Measurements from ENCODE around the gene PSMB11.

PSMB11 gene

DNA sequence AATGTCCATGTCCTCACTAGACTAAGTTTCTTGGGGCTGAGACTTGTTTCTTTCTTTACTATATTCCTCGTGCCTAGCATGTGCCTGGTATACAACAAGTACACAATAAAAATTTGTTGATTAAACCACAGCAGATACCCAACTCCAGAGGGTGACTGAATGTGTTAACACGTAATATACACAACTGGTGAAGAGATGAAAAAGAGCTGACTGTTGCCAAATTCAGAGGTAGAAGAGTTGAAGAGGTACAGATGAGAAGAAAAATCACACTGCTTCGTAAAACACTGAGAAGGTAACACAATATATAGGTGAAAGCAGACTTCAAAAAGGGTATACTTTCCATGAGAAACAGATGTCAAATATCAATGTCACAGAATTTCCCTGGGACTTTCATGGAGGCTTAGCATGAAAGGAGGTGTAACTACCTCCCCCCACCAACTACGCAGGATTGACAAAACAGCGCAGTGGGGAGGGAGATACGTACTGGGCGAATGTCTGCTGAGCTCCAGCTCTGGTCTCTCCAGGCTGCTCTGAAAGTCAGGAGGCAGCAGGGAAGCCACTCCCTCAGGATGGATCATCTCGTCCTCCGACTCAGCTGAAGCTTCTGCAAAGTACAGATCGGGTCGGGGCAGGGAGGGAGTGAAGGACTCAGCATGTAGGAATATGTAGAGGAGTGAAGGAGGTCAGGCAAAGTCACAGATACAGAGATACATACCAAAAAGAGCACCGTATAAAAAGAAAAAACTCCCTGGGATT is 47.7 kb downstream of the PSMB11 start:
- H3K4me1 Mint-ChIP-seq: peaks cover 20 to 29% of the 10 kb centered on the region in 2 donors
- peak overlapping the region; percentile 20 for H3K27ac Mint-ChIP-seq
- H3K4me3 Mint-ChIP-seq: no peak overlapping the region
- H3K36me3 Mint-ChIP-seq: peaks cover 30 to 49% of the 10 kb centered on the region in 2 donors
- no peaks in the 10 kb centered on the region for H3K27me3 Mint-ChIP-seq
- H3K9me3 Mint-ChIP-seq: no peaks in the 10 kb centered on the region
- DNase-seq: no peak
- ATAC-seq (replicated peaks): no peak

DNA sequence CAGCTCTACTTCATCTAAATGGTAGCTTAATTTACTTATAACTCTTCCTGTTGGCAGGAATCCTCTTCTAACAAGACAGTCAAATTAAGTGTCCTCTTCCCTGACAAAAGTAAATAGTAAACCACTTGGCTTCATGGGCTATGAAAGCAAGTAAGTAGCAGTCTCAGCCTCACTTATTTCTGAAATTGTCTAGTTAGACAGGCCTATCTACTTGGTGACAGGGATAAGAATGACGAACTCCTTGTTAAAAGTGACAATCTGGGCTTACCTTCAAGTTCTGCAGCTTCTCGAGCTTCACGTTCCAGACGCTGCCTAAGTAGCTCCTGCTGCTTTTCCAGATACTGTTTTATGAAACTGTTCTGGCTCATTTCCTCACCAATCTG is 48.2 kb downstream of the PSMB11 start:
- H3K27me3 Mint-ChIP-seq: no peaks in the 10 kb centered on the region
- H3K36me3 Mint-ChIP-seq: peaks cover 26 to 46% of the 10 kb centered on the region in 2 donors
- H3K9me3 Mint-ChIP-seq: no peaks in the 10 kb centered on the region
- no peak overlapping the region for H3K4me3 Mint-ChIP-seq
- DNase-seq (no peak), ATAC-seq (replicated peaks) (no peak)
- H3K27ac Mint-ChIP-seq: no peak overlapping the region
- H3K4me1 Mint-ChIP-seq: peaks cover 20 to 29% of the 10 kb centered on the region in 2 donors

DNA sequence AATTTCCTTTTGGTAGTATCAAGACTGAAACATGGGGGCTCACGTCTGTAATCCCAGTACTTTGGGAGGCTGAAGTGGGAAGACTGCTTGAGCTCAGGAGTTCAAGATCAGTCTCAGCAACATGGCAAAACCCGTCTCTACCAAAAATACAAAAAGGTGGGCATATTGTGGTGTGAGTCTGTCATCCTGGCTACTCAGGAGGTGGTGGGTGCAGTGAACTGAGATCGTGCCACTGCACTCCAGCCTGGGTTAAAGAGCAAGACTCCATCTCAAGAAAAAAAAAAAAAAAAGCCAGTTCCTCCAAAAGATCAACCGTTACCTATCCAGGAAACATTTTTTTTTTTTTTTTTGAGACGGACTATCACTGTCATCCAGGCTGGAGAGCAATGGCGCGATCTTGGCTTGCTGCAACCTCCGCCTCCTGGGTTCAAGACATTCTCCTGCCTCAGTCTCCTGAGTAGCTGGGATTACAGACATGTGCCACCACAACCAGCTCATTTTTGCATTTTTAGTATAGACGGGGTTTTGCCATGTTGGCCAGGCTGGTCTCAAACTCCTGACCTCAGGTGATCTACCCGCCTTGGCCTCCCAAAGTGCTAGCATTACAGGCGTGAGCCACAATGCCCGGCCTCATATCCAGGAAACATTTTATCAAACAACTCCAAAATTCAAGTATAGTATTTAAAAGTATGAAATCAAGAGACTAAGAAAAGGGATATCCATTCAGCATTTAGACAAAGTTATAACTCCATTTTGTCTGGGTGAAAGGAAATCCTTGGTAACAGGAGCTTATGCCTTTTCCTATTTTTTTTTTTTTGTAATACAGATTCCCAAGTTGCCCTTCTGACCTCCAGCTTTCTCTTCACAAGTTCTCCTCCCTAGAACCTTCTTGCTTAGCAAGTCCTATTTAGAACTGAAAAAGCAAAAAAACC is 49.5 kb downstream of the PSMB11 start:
- Mint-ChIP-seq H3K9me3 (no peaks in the 10 kb centered on the region), H3K4me1 (peaks cover 17 to 19% of the 10 kb centered on the region in 2 donors), H3K4me3 (no peak overlapping the region), H3K27me3 (no peaks in the 10 kb centered on the region), H3K36me3 (peaks cover 21 to 35% of the 10 kb centered on the region in 2 donors), H3K27ac (no peak overlapping the region)
- ATAC-seq (replicated peaks) (no peak), DNase-seq (no peak)

DNA sequence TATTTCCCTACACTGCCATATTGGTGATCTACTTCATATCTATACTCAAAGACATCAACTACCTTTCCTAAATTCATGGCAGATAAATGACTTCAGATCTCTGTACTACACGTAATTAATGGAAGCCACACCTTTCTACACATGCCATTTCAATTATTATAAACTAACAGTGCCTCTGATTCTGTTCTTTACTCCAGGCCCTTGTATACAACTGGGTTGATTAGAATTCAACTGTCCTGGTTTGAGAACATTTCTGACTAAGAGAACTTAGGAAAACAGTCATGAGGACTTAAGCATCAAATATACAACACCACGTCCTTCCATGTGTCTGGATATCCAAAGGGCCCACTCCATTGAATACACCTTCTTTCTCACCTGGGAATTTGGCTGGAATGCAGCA is 51.1 kb downstream of the PSMB11 start:
- Mint-ChIP-seq H3K27ac (peak overlapping the region; percentile 14), H3K4me1 (peaks cover 22 to 24% of the 10 kb centered on the region in 2 donors), H3K36me3 (peaks cover 20 to 34% of the 10 kb centered on the region in 2 donors), H3K9me3 (no peaks in the 10 kb centered on the region), H3K27me3 (no peaks in the 10 kb centered on the region), H3K4me3 (peak overlapping the region in 1 of 2 donors; percentile 2)
- DNase-seq (no peak), ATAC-seq (replicated peaks) (no peak)

DNA sequence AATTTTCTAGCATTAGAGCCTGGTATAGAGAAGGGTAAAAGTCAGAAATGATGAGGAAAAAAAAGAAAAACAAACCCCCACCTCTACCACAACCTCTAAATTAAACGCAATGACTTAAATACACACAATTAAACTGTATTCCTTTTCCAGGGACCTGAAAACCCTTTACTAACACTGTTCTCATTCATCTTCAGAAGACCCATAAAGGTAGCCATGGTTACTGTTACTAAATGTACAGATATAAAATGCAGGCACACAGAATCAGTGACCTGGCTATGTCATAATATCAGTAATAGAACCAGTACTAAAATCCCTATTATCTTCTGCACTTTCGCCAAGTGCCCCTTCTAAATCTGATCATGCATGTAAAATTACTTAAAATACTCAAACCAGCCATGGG is 51.5 kb downstream of the PSMB11 start:
- ATAC-seq (replicated peaks): no peak
- H3K27ac Mint-ChIP-seq: peak overlapping the region; percentile 14
- H3K4me1 Mint-ChIP-seq: peaks cover 22 to 24% of the 10 kb centered on the region in 2 donors
- H3K27me3 Mint-ChIP-seq: no peaks in the 10 kb centered on the region
- no peak overlapping the region for H3K4me3 Mint-ChIP-seq
- no peaks in the 10 kb centered on the region for H3K9me3 Mint-ChIP-seq
- H3K36me3 Mint-ChIP-seq: peaks cover 20 to 34% of the 10 kb centered on the region in 2 donors
- DNase-seq: no peak

Measured in stimulated activated naive B cell treated with anti-CD40 and anti-IgM and Interleukin-4, amounts not matched to agents 10 μg/mL and 1 μg/mL and 100 μg/mL, for 72 hours (primary cell).